H9 (cell line): Measurements from ENCODE around the gene THEM5. TPM values are rescaled to one million over a fixed set of nuclear protein-coding genes. Genes with fewer than 3 reads are reported as not detected.

Experiments used
- DNase-seq: peaks from one replicate; pipeline ENCODE4 v3.0.0-alpha.2; 2017
- H2AFZ ChIP-seq: one replicate; pipeline ENCODE4 v1.6.1; 2013; ENCODE audit warnings: mild to moderate bottlenecking, low read length, control low read depth, moderate library complexity
- H2AK5ac ChIP-seq: 2 replicates; pipeline ENCODE4 v1.6.1; 2013; ENCODE audit warnings: low read length, control low read depth, mixed read lengths; ENCODE audit not compliant: insufficient read length
- H2BK120ac ChIP-seq: one replicate; pipeline ENCODE4 v1.6.1; 2013; ENCODE audit warnings: low read depth, mild to moderate bottlenecking, low read length, control low read depth, inconsistent platforms; ENCODE audit not compliant: poor library complexity, severe bottlenecking
- H2BK12ac ChIP-seq: 2 replicates; pipeline ENCODE4 v1.6.1; 2013; ENCODE audit warnings: low read length, control low read depth, mixed read lengths, low read depth; ENCODE audit not compliant: insufficient read length
- H2BK15ac ChIP-seq: 2 replicates; pipeline ENCODE4 v1.6.1; 2013; ENCODE audit warnings: low read depth, low read length, control low read depth
- H2BK20ac ChIP-seq: one replicate; pipeline ENCODE4 v1.6.1; 2013; ENCODE audit warnings: low read depth, mild to moderate bottlenecking, low read length, control low read depth, inconsistent platforms; ENCODE audit not compliant: poor library complexity, severe bottlenecking
- H2BK5ac ChIP-seq: 2 replicates; pipeline ENCODE4 v1.6.1; 2013; ENCODE audit warnings: low read length, control low read depth, mixed read lengths; ENCODE audit not compliant: insufficient read length
- H3K14ac ChIP-seq: 2 replicates; pipeline ENCODE4 v1.6.1; 2013; ENCODE audit warnings: low read length, control low read depth; ENCODE audit not compliant: insufficient read depth
- H3K18ac ChIP-seq: 2 replicates; pipeline ENCODE4 v1.6.1; 2013; ENCODE audit warnings: low read depth, mild to moderate bottlenecking, mixed read lengths, low read length, control low read depth; ENCODE audit not compliant: insufficient read length
- H3K23ac ChIP-seq: 2 replicates; pipeline ENCODE4 v1.6.1; 2013; ENCODE audit warnings: low read length, control low read depth, mixed read lengths, low read depth; ENCODE audit not compliant: insufficient read length
- H3K23me2 ChIP-seq: 2 replicates; pipeline ENCODE4 v1.6.1; 2013; ENCODE audit warnings: low read depth, mild to moderate bottlenecking, mixed read lengths, low read length, control low read depth; ENCODE audit not compliant: insufficient read length, poor library complexity, severe bottlenecking
- H3K27ac ChIP-seq: 2 replicates; pipeline ENCODE4 v1.5.1; 2013; ENCODE audit warnings: low read length, control low read depth, mixed read lengths, low read depth; ENCODE audit not compliant: insufficient read length
- H3K27me3 ChIP-seq: 2 replicates; pipeline ENCODE4 v1.6.1; 2013; ENCODE audit warnings: low read length, control low read depth, inconsistent platforms; ENCODE audit not compliant: insufficient read depth
- H3K4ac ChIP-seq: 2 replicates; pipeline ENCODE4 v1.6.1; 2013; ENCODE audit warnings: low read depth, mild to moderate bottlenecking, control low read depth, inconsistent platforms, low read length, moderate library complexity
- H3K4me1 ChIP-seq: 2 replicates; pipeline ENCODE4 v1.6.1; 2013; ENCODE audit warnings: low read length, control low read depth, inconsistent platforms; ENCODE audit not compliant: insufficient read depth
- H3K4me2 ChIP-seq: 2 replicates; pipeline ENCODE4 v1.6.1; 2013; ENCODE audit warnings: low read length, control low read depth, mixed read lengths; ENCODE audit not compliant: insufficient read length, insufficient read depth
- H3K56ac ChIP-seq: 2 replicates; pipeline ENCODE4 v1.6.1; 2013; ENCODE audit warnings: low read depth, mild to moderate bottlenecking, mixed read lengths, low read length, control low read depth; ENCODE audit not compliant: insufficient read length
- H3K79me1 ChIP-seq: 2 replicates; pipeline ENCODE4 v1.6.1; 2013; ENCODE audit warnings: low read depth, mild to moderate bottlenecking, moderate library complexity, low read length, control low read depth, inconsistent platforms; ENCODE audit not compliant: insufficient read depth, poor library complexity, severe bottlenecking
- H3K79me2 ChIP-seq: 2 replicates; pipeline ENCODE4 v1.6.1; 2013; ENCODE audit warnings: low read length, control low read depth, inconsistent platforms; ENCODE audit not compliant: insufficient read depth
- H3K9ac ChIP-seq: 2 replicates; pipeline ENCODE4 v1.6.1; 2013; ENCODE audit warnings: low read length, control low read depth, mixed read lengths; ENCODE audit not compliant: insufficient read length; ENCODE audit errors: extremely low read depth
- H3K9me3 ChIP-seq: one replicate; pipeline ENCODE4 v1.6.1; 2013; ENCODE audit warnings: low read depth, low read length, inconsistent platforms; ENCODE audit not compliant: control insufficient read depth
- H3T11ph ChIP-seq: one replicate; pipeline ENCODE4 v1.6.1; 2013; ENCODE audit warnings: mild to moderate bottlenecking, low read length, control low read depth, inconsistent platforms
- H4K20me1 ChIP-seq: one replicate; pipeline ENCODE4 v1.6.1; 2013; ENCODE audit not compliant: control insufficient read depth, insufficient read length, insufficient read depth
- H4K5ac ChIP-seq: 2 replicates; pipeline ENCODE4 v1.6.1; 2013; ENCODE audit warnings: low read depth, mild to moderate bottlenecking, mixed read lengths, low read length, control low read depth; ENCODE audit not compliant: insufficient read length
- H4K8ac ChIP-seq: replicated peaks from 2 replicates; pipeline ENCODE4 v1.6.1; 2013; ENCODE audit warnings: low read length, control low read depth, mixed read lengths, low read depth; ENCODE audit not compliant: insufficient read length
- H4K91ac ChIP-seq: 2 replicates; pipeline ENCODE4 v1.6.1; 2013; ENCODE audit warnings: low read depth, mild to moderate bottlenecking, moderate library complexity, mixed read lengths, low read length, control low read depth; ENCODE audit not compliant: insufficient read length
- H3K27ac Mint-ChIP-seq, 3 experiments: 2 replicates in 2 of 3; 3 replicates in 1 of 3; pipeline ENCODE4 v1.8.0; 2020 to 2021; ENCODE audit warnings: mixed read lengths in 3 of 3, mild to moderate bottlenecking in 1 of 3, moderate library complexity in 1 of 3
- H3K27me3 Mint-ChIP-seq: 2 replicates; pipeline ENCODE4 v1.8.0; 2021; ENCODE audit warnings: low read depth, mild to moderate bottlenecking, moderate library complexity, mixed read lengths
- H3K36me3 Mint-ChIP-seq, 3 experiments: 2 replicates in 2 of 3; 3 replicates in 1 of 3; pipeline ENCODE4 v1.8.0; 2020 to 2021; ENCODE audit warnings: low read depth in 3 of 3, mixed read lengths in 3 of 3; ENCODE audit not compliant: insufficient read depth in 1 of 3
- H3K4me1 Mint-ChIP-seq, 2 experiments: 2 replicates each; pipeline ENCODE4 v1.8.0; 2020; ENCODE audit warnings: mixed read lengths in 2 of 2
- H3K4me3 Mint-ChIP-seq, 2 experiments: 2 replicates in 1 of 2; 3 replicates in 1 of 2; pipeline ENCODE4 v1.8.0; 2020 to 2021; ENCODE audit warnings: mild to moderate bottlenecking in 2 of 2, mixed read lengths in 2 of 2, moderate library complexity in 1 of 2
- H3K9me3 Mint-ChIP-seq, 2 experiments: 2 replicates in 1 of 2; 3 replicates in 1 of 2; pipeline ENCODE4 v1.8.0; 2020; ENCODE audit warnings: mild to moderate bottlenecking in 2 of 2, mixed read lengths in 2 of 2, moderate library complexity in 1 of 2
- CTCF ChIP-seq: fragments of 200-600 bp; sonication (generic); conservative IDR thresholded peaks from 3 replicates; pipeline ENCODE4 v1.8.0; 2021; ENCODE audit warnings: antibody characterized with exemption, mild to moderate bottlenecking
- WGBS: extraction: QIAGEN DNeasy Blood & Tissue Kit; methylation state at CpG from one replicate; pipeline ENCODE4 v1.1.7; 2013; ENCODE audit warnings: missing lambda C conversion rate, low lambda C conversion rate, mixed read lengths; ENCODE audit not compliant: insufficient read length; ENCODE audit errors: extremely low coverage; 5-methylcytosine and 5-hydroxymethylcytosine counted together
- total RNA-seq: library from RNA; stranded (reverse); gene quantifications from 2 replicates; pipeline ENCODE4 v1.2.1, GENCODE V29; 2021

The THEM5 gene
- total RNA-seq, 1 experiment from 2014 or later: not detected

DNA sequence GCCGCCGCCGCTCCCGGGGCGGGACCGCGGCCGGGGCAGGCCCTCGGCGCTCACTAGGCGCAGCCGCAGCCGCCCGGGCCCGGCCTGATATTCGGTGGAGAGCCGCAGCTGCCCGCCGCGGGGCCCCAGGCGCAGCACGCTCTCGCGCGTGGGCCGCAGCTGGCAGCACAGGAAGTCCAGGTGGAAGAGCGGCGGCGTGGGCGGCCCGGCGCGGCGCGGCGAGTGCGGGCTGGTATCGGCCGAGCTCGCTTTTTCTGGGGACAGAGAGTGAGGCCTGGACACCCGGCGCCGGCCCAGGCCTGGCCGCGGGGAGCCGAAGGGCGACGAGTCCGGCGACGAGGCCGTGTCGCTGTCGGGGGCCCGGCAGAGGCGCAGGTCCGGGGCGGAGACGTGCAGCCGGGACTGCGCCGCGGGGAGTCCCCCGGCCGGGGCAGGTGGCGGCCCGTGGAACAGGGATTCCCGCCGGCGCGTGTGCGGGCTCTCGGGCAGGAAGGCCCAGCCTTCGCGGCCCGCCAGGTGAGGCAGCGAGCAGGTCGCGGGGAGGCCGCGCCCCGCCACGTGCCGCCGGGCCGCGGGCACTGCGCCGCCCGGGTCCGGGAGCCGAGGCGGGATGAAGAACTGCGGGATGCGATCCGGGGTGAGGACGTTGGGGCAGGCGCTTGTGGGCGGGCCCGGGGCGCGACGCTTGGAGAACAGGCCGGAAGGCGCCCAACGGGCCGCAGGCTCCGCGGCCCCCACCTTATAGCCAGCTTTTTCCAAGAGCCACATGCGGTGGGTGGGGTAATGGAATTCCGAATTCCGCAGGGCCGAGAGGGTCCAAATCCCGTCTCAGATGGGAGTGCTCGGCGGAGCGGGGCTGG is 15.1 kb downstream of the THEM5 start:
- WGBS: no CpG with 5 or more reads among the region's 117 CpGs
- Histone ChIP-seq H2BK120ac (no peak overlapping the region), H3T11ph (no peak overlapping the region), H3K23ac (no peak overlapping the region), H3K4me2 (peak overlapping the region; percentile 43), H4K20me1 (no peaks in the 10 kb centered on the region), H3K9me3 (no peaks in the 10 kb centered on the region), H2BK15ac (no peak overlapping the region), H2AFZ (no peak overlapping the region), H2BK5ac (no peak overlapping the region), H4K5ac (no peak overlapping the region), H3K4ac (no peak overlapping the region), H3K23me2 (peaks cover 30% of the 10 kb centered on the region), H3K27me3 (peaks cover 9% of the 10 kb centered on the region; the same call in 1 of the 2 replicates), H4K91ac (no peak overlapping the region), H3K27ac (no peak overlapping the region), H2BK20ac (no peak overlapping the region), H3K79me2 (no peaks in the 10 kb centered on the region), H3K18ac (peak overlapping the region; percentile 14), H3K4me1 (peaks cover 2% of the 10 kb centered on the region; the same call in 1 of the 2 replicates), H3K9ac (no peak overlapping the region), H4K8ac (no peak overlapping the region), H3K14ac (peak overlapping the region; percentile 73), H3K79me1 (no peaks in the 10 kb centered on the region), H2BK12ac (no peak overlapping the region), H3K56ac (no peak overlapping the region), H2AK5ac (no peak overlapping the region)
- peak overlapping the region; percentile 76 to 86 for H3K4me3 Mint-ChIP-seq
- no peak for DNase-seq
- H3K27me3 Mint-ChIP-seq: peaks cover 39% of the 10 kb centered on the region
- peaks cover 24 to 28% of the 10 kb centered on the region in 2 experiments for H3K4me1 Mint-ChIP-seq
- no peak for TF ChIP-seq CTCF
- peaks cover 0 to 2% (median 0%) of the 10 kb centered on the region in 3 experiments; a peak in 2 of 7 replicates for H3K36me3 Mint-ChIP-seq
- no peaks in the 10 kb centered on the region; a peak in 1 of 5 replicates for H3K9me3 Mint-ChIP-seq
- no peak overlapping the region for H3K27ac Mint-ChIP-seq
